Trophoblast cell (in vitro differentiated cells and primary cell): ENCODE data around the gene LHX6.

ENCODE experiments used
- DNase-seq, 2 donors: peaks; one replicate each; pipeline ENCODE4 v3.0.0-alpha.2; 2016
- H2AFZ ChIP-seq: 2 replicates; pipeline ENCODE4 v1.6.1; 2013; ENCODE audit warnings: low read length, moderate library complexity, mild to moderate bottlenecking; ENCODE audit not compliant: insufficient read depth, poor library complexity
- H2AK5ac ChIP-seq: 2 replicates; pipeline ENCODE4 v1.6.1; 2013; ENCODE audit warnings: mild to moderate bottlenecking, low read length
- H2BK120ac ChIP-seq: 2 replicates; pipeline ENCODE4 v1.6.1; 2013; ENCODE audit warnings: low read length, mild to moderate bottlenecking, moderate library complexity; ENCODE audit not compliant: insufficient read depth, poor library complexity
- H2BK12ac ChIP-seq: 2 replicates; pipeline ENCODE4 v1.6.1; 2013; ENCODE audit warnings: mild to moderate bottlenecking, low read length, moderate library complexity
- H2BK5ac ChIP-seq: 2 replicates; pipeline ENCODE4 v1.6.1; 2013; ENCODE audit warnings: low read length, low read depth, moderate library complexity, mild to moderate bottlenecking; ENCODE audit not compliant: poor library complexity
- H3K14ac ChIP-seq: 2 replicates; pipeline ENCODE4 v1.6.1; 2013; ENCODE audit warnings: mild to moderate bottlenecking, low read length
- H3K18ac ChIP-seq: 2 replicates; pipeline ENCODE4 v1.6.1; 2013; ENCODE audit warnings: mild to moderate bottlenecking, low read length
- H3K23ac ChIP-seq: 2 replicates; pipeline ENCODE4 v1.6.1; 2013; ENCODE audit warnings: low read length
- H3K27ac ChIP-seq: 2 replicates; pipeline ENCODE4 v1.5.1; 2013; ENCODE audit warnings: low read depth, mild to moderate bottlenecking, inconsistent platforms, low read length, moderate library complexity
- H3K27me3 ChIP-seq: 2 replicates; pipeline ENCODE4 v1.6.1; 2013; ENCODE audit warnings: inconsistent platforms, mild to moderate bottlenecking, low read length, moderate library complexity; ENCODE audit not compliant: insufficient read depth
- H3K36me3 ChIP-seq, 2 experiments: 1 replicate in 1 of 2; 2 replicates in 1 of 2; pipeline ENCODE4 v1.6.1; 2013; ENCODE audit warnings: low read length in 2 of 2, mild to moderate bottlenecking in 2 of 2, moderate library complexity in 1 of 2; ENCODE audit not compliant: insufficient read depth in 2 of 2, control insufficient read depth in 1 of 2
- H3K4ac ChIP-seq: 2 replicates; pipeline ENCODE4 v1.6.1; 2013; ENCODE audit warnings: low read depth, mild to moderate bottlenecking, low read length, moderate library complexity
- H3K4me1 ChIP-seq, 2 experiments: 1 replicate in 1 of 2; 2 replicates in 1 of 2; pipeline ENCODE4 v1.6.1; 2013; ENCODE audit warnings: low read length in 2 of 2, mild to moderate bottlenecking in 2 of 2, moderate library complexity in 1 of 2; ENCODE audit not compliant: insufficient read depth in 2 of 2, control insufficient read depth in 1 of 2
- H3K4me2 ChIP-seq: 2 replicates; pipeline ENCODE4 v1.6.1; 2013; ENCODE audit warnings: inconsistent platforms, mild to moderate bottlenecking, low read length, moderate library complexity
- H3K4me3 ChIP-seq: 2 replicates; pipeline ENCODE4 v1.5.1; 2013; ENCODE audit warnings: mild to moderate bottlenecking, low read depth, low read length, inconsistent platforms
- H3K79me1 ChIP-seq: one replicate; pipeline ENCODE4 v1.6.1; 2013; ENCODE audit warnings: low read length
- H3K79me2 ChIP-seq: 2 replicates; pipeline ENCODE4 v1.6.1; 2013; ENCODE audit warnings: low read length, mild to moderate bottlenecking; ENCODE audit not compliant: control insufficient read depth, insufficient read depth, poor library complexity
- H3K9ac ChIP-seq: 2 replicates; pipeline ENCODE4 v1.6.1; 2013; ENCODE audit warnings: mild to moderate bottlenecking, low read length
- H3K9me3 ChIP-seq: 2 replicates; pipeline ENCODE4 v1.6.1; 2013; ENCODE audit warnings: low read depth, mild to moderate bottlenecking, control low read depth, inconsistent platforms, low read length; ENCODE audit not compliant: insufficient read depth
- H4K12ac ChIP-seq: 2 replicates; pipeline ENCODE4 v1.6.1; 2013; ENCODE audit warnings: low read depth, mild to moderate bottlenecking, low read length, moderate library complexity
- H4K8ac ChIP-seq: 2 replicates; pipeline ENCODE4 v1.6.1; 2013; ENCODE audit warnings: low read depth, mild to moderate bottlenecking, low read length, moderate library complexity
- H4K91ac ChIP-seq: one replicate; pipeline ENCODE4 v1.6.1; 2013; ENCODE audit warnings: low read depth, mild to moderate bottlenecking, low read length, moderate library complexity
- WGBS: extraction: QIAGEN DNeasy Blood & Tissue Kit; methylation state at CpG from one replicate; pipeline ENCODE4 v1.1.7; 2013; ENCODE audit warnings: missing lambda C conversion rate; ENCODE audit not compliant: insufficient read length, insufficient coverage; ENCODE audit errors: extremely low coverage; 5-methylcytosine and 5-hydroxymethylcytosine counted together

LHX6 gene

GRCh38 chr9:122268041-122268814, 39.5 kb upstream of the LHX6 start:
- Histone ChIP-seq H3K18ac (no peak overlapping the region), H4K8ac (no peak overlapping the region), H3K79me2 (peaks cover 3% of the 10 kb centered on the region), H2BK5ac (no peak overlapping the region), H3K36me3 (peaks cover 3 to 4% of the 10 kb centered on the region in 2 experiments), H2BK120ac (no peak overlapping the region), H2BK12ac (no peak overlapping the region), H4K12ac (no peak overlapping the region), H3K4me3 (no peak overlapping the region), H3K79me1 (peaks cover 10% of the 10 kb centered on the region), H3K27ac (no peak overlapping the region), H3K9me3 (no peaks in the 10 kb centered on the region), H3K9ac (no peak overlapping the region), H3K4ac (no peak overlapping the region), H3K4me1 (no peaks in the 10 kb centered on the region), H4K91ac (no peak overlapping the region), H3K14ac (no peak overlapping the region), H2AFZ (no peak overlapping the region), H3K4me2 (no peak overlapping the region), H2AK5ac (no peak overlapping the region), H3K23ac (no peak overlapping the region), H3K27me3 (no peaks in the 10 kb centered on the region)
- WGBS: no CpG with 5 or more reads among the region's 6 CpGs
- DNase-seq: no peak

- Histone ChIP-seq H3K36me3 (peaks cover 0 to 2% of the 10 kb centered on the region in 2 experiments), H2BK120ac (no peak overlapping the region)
- WGBS: no CpG with 5 or more reads among the region's 17 CpGs
Measured at GRCh38 chr9:122265149-122265915, 36.6 kb upstream of the LHX6 start.

GRCh38 chr9:122264360-122265148, 35.8 kb upstream of the LHX6 start, which contains the start of the genes MRRF and RBM18:
Gene MRRF (plus strand): TSS chr9:122264882. CDS start chr9:122270892, 6,010 bp downstream.
Gene RBM18 (minus strand): TSS chr9:122264840. CDS start chr9:122261492, 3,348 bp downstream.
- Histone ChIP-seq H3K36me3 (peaks cover 1 to 4% of the 10 kb centered on the region in 2 experiments), H3K4me1 (no peaks in the 10 kb centered on the region), H3K79me2 (peaks cover 3% of the 10 kb centered on the region), H2BK120ac (peak within 1 kb of the TSS; percentile 69), H3K9me3 (no peaks in the 10 kb centered on the region), H3K27ac (peak within 1 kb of the TSS; percentile 90), H4K91ac (peak within 1 kb of the TSS; percentile 63), H3K79me1 (peaks cover 10% of the 10 kb centered on the region), H4K12ac (peak within 1 kb of the TSS; percentile 86), H2AFZ (peak within 1 kb of the TSS; percentile 86), H3K4me3 (peak within 1 kb of the TSS; percentile 80), H2AK5ac (no peak within 1 kb of the TSS), H3K4me2 (peak within 1 kb of the TSS; percentile 82), H4K8ac (peak within 1 kb of the TSS; percentile 89), H3K14ac (peak within 1 kb of the TSS; percentile 94), H3K4ac (peak within 1 kb of the TSS; percentile 35), H3K23ac (no peak within 1 kb of the TSS), H3K18ac (peak within 1 kb of the TSS; percentile 80), H2BK5ac (peak within 1 kb of the TSS; percentile 78), H2BK12ac (no peak within 1 kb of the TSS), H3K27me3 (no peaks in the 10 kb centered on the region), H3K9ac (peak within 1 kb of the TSS; percentile 86)
- WGBS: no CpG with 5 or more reads among the region's 60 CpGs
- peak; percentile 89 to 93 for DNase-seq

More at GRCh38 chr9:122265149-122265915, 36.6 kb upstream of the LHX6 start:
- H4K91ac ChIP-seq: peak overlapping the region; percentile 63
- no peak overlapping the region for H3K23ac ChIP-seq
- H3K4me2 ChIP-seq: peak overlapping the region; percentile 82
- peak overlapping the region; percentile 90 for H3K27ac ChIP-seq
- H2BK12ac ChIP-seq: no peak overlapping the region
- H3K9me3 ChIP-seq: no peaks in the 10 kb centered on the region
- peak overlapping the region; percentile 80 for H3K4me3 ChIP-seq
- peak overlapping the region; percentile 89 for H4K8ac ChIP-seq
- peak overlapping the region; percentile 86 for H3K9ac ChIP-seq
- peak; percentile 40 to 62 for DNase-seq
- H3K18ac ChIP-seq: no peak overlapping the region
- peak overlapping the region; percentile 86 for H2AFZ ChIP-seq
- H4K12ac ChIP-seq: peak overlapping the region; percentile 83
- no peaks in the 10 kb centered on the region for H3K4me1 ChIP-seq
- H3K4ac ChIP-seq: peak overlapping the region; percentile 20
- H2BK5ac ChIP-seq: no peak overlapping the region
- no peak overlapping the region for H2AK5ac ChIP-seq
- H3K79me1 ChIP-seq: peaks cover 10% of the 10 kb centered on the region
- H3K14ac ChIP-seq: no peak overlapping the region
- H3K79me2 ChIP-seq: peaks cover 3% of the 10 kb centered on the region
- H3K27me3 ChIP-seq: no peaks in the 10 kb centered on the region
